GM12864 (cell line): ENCODE results near the gene KYNU.

Experiments used
- DNase-seq: peaks from one replicate; pipeline ENCODE4 v3.0.0-alpha.2; 2011; ENCODE audit warnings: low read depth
- H3K4me3 ChIP-seq: 2 replicates; pipeline ENCODE4 v1.5.1; 2011; ENCODE audit warnings: mild to moderate bottlenecking, low read depth, low read length, control low read depth
- CTCF ChIP-seq: IDR thresholded peaks from 2 replicates; pipeline ENCODE4 v1.5.1; 2011; ENCODE audit warnings: low read depth, mild to moderate bottlenecking, moderate library complexity, low read length, control low read depth, inconsistent platforms; ENCODE audit errors: missing control alignments

Gene KYNU

GRCh38 chr2:142930835-142931398, 53.5 kb downstream of the KYNU start:
- TF ChIP-seq CTCF, result no peak

GRCh38 chr2:142933916-142934315, 56.5 kb downstream of the KYNU start:
- no peak overlapping the region for H3K4me3 ChIP-seq
- no peak for TF ChIP-seq CTCF
- DNase-seq, result no peak

More at GRCh38 chr2:142930835-142931398, 53.5 kb downstream of the KYNU start:
- no peak for DNase-seq
- H3K4me3 ChIP-seq, result no peak overlapping the region

GRCh38 chr2:142935563-142936089, 58.2 kb downstream of the KYNU start:
- DNase-seq, result no peak
- no peak overlapping the region for H3K4me3 ChIP-seq
- no peak for TF ChIP-seq CTCF

DNA sequence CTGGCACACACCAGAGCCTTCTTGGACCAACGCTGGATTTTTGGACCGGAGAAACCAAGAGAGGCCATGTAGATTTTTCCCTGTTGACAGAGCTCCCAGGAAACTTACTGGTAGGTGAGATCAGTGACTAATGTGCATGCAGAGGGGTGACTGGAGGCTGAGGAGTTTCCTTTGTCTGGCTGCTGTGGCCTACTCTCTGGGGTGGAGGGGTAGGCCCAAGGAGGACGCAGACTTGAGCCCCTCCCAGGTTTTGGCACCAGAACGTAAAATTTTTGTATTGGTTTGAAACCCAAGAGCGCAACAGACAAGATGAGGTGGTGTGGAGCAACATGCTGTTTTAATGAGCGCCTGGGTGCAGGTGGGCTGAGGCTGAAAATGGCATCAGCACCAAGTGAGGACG, 59.2 kb downstream of the KYNU start:
- no peak for TF ChIP-seq CTCF
- H3K4me3 ChIP-seq, result no peak overlapping the region
- DNase-seq, result no peak

DNA sequence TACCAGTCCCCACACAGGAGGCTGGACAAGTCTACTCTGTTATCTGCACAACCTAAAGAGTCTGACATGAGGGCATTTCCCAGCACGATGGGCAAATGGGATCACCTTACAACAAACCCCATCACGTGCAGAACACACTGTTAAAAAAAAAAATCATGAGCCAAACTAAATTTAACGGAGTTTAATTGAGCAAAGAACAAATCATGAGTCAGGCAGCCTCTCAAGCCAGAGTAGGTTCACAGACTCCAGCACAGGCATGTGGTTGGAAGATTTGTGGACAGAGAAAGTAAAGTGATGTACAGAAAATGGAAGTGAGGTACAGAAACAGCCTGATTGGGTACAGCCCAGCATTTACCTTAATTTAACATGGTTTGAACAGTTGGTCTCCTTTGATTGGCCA, 59.9 kb downstream of the KYNU start:
- DNase-seq, result no peak
- no peak for TF ChIP-seq CTCF

DNA sequence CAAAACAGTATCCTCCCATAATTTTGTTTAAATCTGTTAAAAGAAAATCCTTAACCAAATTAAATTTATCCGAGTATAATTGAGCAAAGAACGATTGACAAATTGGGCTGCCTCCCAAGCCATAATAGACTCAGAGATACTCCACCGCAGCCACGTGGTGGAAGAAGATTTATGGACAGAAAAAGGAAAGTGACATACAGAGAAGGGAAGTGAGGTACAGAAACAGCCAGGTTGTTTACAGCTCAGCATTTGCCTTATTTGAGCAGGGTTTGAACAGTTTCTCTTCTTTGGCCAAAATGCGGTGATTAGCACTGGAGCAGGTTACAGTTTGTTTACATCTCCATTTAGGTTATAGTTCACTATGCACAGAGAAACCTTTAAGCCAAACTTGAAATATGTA, 60.8 kb downstream of the KYNU start:
- no peak overlapping the region for H3K4me3 ChIP-seq
- no peak for TF ChIP-seq CTCF
- no peak for DNase-seq

More for the DNA sequence above, 59.9 kb downstream of the KYNU start:
- H3K4me3 ChIP-seq, result no peak overlapping the region

DNA sequence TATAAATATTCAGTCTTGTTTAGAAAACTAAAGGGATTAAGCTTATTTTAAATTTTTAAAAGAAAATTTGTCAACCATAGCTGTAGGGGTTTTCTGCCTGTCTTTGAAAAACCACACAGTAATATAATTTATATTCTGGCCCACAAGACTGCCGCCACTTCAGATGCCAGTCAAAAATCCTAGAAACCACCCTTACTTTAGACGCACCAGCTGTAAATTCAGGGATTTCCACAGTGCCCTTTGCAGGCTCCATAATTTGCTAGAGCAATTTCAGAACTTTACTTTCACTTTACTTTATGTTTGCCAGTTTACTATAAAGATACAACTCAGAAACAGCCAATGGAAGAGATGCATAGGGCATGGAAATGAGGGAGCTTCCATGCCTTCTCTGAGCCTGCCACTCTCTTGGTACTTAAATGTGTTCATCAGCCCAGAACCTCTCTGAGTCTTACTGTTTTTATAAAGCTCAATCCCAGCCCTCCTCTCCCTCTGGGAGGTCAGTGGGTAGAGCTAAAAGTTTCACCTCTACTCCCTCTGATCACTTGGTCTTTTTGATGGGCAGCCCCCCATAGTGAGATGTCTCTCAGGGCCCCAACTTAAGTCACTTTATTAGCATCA, 63.3 kb downstream of the KYNU start:
- no peak for TF ChIP-seq CTCF
- H3K4me3 ChIP-seq, result no peak overlapping the region
- no peak for DNase-seq
